Astrocyte (in vitro differentiated cells and primary cell): Measurements from ENCODE around the gene TDRD12. TPM values are rescaled to one million over a fixed set of nuclear protein-coding genes. Genes with fewer than 3 reads are reported as not detected.

ENCODE experiments used
- DNase-seq: peaks from one replicate; pipeline ENCODE4 v3.0.0-alpha.2; 2010; ENCODE audit warnings: low read depth
- FAIRE-seq: peaks from 2 replicates; lab custom pipeline; 2011; peaks lifted over from hg19 to GRCh38; lab: Jason Lieb, UNC
- H2AFZ ChIP-seq: 2 replicates; pipeline ENCODE4 v1.6.0; 2012; ENCODE audit warnings: low read depth, low read length, inconsistent platforms
- H3K27ac ChIP-seq: 2 replicates; pipeline ENCODE4 v1.5.1; 2011; ENCODE audit warnings: low read depth, low read length, inconsistent platforms
- H3K27me3 ChIP-seq: 2 replicates; pipeline ENCODE4 v1.6.0; 2011; ENCODE audit warnings: low read length, inconsistent platforms; ENCODE audit not compliant: insufficient read depth
- H3K36me3 ChIP-seq: 2 replicates; pipeline ENCODE4 v1.5.1; 2011; ENCODE audit warnings: low read length, inconsistent platforms; ENCODE audit not compliant: insufficient read depth
- H3K4me1 ChIP-seq: 2 replicates; pipeline ENCODE4 v1.5.1; 2011; ENCODE audit warnings: low read length, inconsistent platforms; ENCODE audit not compliant: insufficient read depth
- H3K4me2 ChIP-seq: 2 replicates; pipeline ENCODE4 v1.6.0; 2012; ENCODE audit warnings: low read length, inconsistent platforms
- H3K4me3 ChIP-seq: 2 replicates; pipeline ENCODE4 v1.5.1; 2011; ENCODE audit warnings: low read depth, mild to moderate bottlenecking, low read length, inconsistent platforms; ENCODE audit not compliant: insufficient read depth
- H3K79me2 ChIP-seq: 2 replicates; pipeline ENCODE4 v1.6.0; 2012; ENCODE audit warnings: mild to moderate bottlenecking, low read length, inconsistent platforms; ENCODE audit not compliant: insufficient read depth
- H3K9ac ChIP-seq: 2 replicates; pipeline ENCODE4 v1.6.0; 2012; ENCODE audit warnings: mild to moderate bottlenecking, low read length, inconsistent platforms
- H3K9me3 ChIP-seq: 2 replicates; pipeline ENCODE4 v1.5.1; 2012; ENCODE audit warnings: low read depth, mild to moderate bottlenecking, low read length, inconsistent platforms; ENCODE audit not compliant: insufficient read depth
- H4K20me1 ChIP-seq: 2 replicates; pipeline ENCODE4 v1.6.0; 2012; ENCODE audit warnings: low read length, inconsistent platforms; ENCODE audit not compliant: insufficient read depth
- H3K27ac Mint-ChIP-seq: one replicate; pipeline ENCODE4 v1.8.0; 2021; ENCODE audit warnings: mild to moderate bottlenecking, mixed read lengths; ENCODE audit not compliant: unreplicated experiment
- H3K27me3 Mint-ChIP-seq: one replicate; pipeline ENCODE4 v1.8.0; 2021; ENCODE audit warnings: low read depth, mixed read lengths; ENCODE audit not compliant: unreplicated experiment
- H3K36me3 Mint-ChIP-seq: one replicate; pipeline ENCODE4 v1.8.0; 2021; ENCODE audit warnings: low read depth, mixed read lengths; ENCODE audit not compliant: unreplicated experiment
- H3K4me1 Mint-ChIP-seq: one replicate; pipeline ENCODE4 v1.8.0; 2021; ENCODE audit warnings: low read depth, mixed read lengths; ENCODE audit not compliant: unreplicated experiment
- H3K4me3 Mint-ChIP-seq: one replicate; pipeline ENCODE4 v1.8.0; 2021; ENCODE audit warnings: mild to moderate bottlenecking, moderate library complexity, mixed read lengths; ENCODE audit not compliant: unreplicated experiment
- H3K9me3 Mint-ChIP-seq: one replicate; pipeline ENCODE4 v1.8.0; 2021; ENCODE audit warnings: mild to moderate bottlenecking, mixed read lengths; ENCODE audit not compliant: unreplicated experiment
- EZH2 ChIP-seq: IDR thresholded peaks from 2 replicates; pipeline ENCODE4 v1.6.1; 2012; ENCODE audit warnings: mild to moderate bottlenecking, low read length, inconsistent platforms; ENCODE audit not compliant: insufficient read depth
- total RNA-seq: library from RNA; stranded (reverse); gene quantifications from 2 replicates; pipeline ENCODE4 v1.2.1, GENCODE V29; 2021
- TF ChIP-seq, protein P1 (sequence below): IDR thresholded peaks from 2 replicates; pipeline ENCODE4 v1.5.1; 2011; ENCODE audit warnings: low read depth, mild to moderate bottlenecking, inconsistent platforms, low read length, moderate library complexity; ENCODE audit not compliant: insufficient read depth

Gene TDRD12
- total RNA-seq, 1 donor from 2014 or later: not detected

DNA sequence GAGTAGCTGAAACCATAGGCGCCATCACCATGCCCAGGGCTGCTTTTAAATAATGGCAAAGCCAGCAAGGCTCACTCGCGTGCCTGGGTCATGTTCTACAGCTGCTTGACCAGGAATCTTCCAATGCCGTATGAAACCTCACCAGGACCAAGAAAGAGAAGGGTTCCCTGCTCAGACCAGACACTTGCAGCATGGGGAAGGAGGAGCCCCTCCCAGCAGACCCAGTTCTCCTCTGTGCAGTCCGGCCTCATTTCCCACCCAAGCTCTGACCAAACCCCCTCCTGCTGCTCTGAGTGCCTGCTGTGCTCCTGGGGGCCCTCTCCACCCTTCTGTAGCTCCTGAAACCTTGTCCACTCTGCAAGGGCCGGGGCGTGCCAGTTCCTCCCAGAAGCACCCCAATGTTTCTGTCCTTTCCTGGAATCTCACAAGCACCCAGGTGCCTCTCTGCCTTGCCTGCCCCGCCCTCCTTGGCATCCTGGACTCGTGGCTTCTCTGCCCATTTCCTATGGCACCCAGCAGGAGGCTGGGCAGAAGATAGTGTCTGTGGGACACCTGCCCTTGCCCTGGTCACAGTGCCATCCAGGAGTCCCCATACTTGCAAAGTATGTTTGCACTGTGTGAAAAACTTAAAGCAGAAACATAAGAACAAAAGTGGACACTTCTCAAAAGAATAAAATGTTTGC, 156.8 kb downstream of the TDRD12 start:
- Histone ChIP-seq H3K9ac (no peak overlapping the region), H3K9me3 (no peaks in the 10 kb centered on the region), H2AFZ (no peak overlapping the region), H3K4me3 (no peak overlapping the region), H3K36me3 (no peaks in the 10 kb centered on the region), H4K20me1 (no peaks in the 10 kb centered on the region), H3K4me2 (no peak overlapping the region), H3K4me1 (peaks cover 9% of the 10 kb centered on the region), H3K27me3 (no peaks in the 10 kb centered on the region), H3K79me2 (no peaks in the 10 kb centered on the region), H3K27ac (no peak overlapping the region)
- Mint-ChIP-seq H3K9me3 (no peaks in the 10 kb centered on the region), H3K36me3 (peaks cover 10% of the 10 kb centered on the region), H3K4me1 (no peaks in the 10 kb centered on the region), H3K27me3 (no peaks in the 10 kb centered on the region), H3K4me3 (no peak overlapping the region), H3K27ac (no peak overlapping the region)
- TF ChIP-seq, protein P1, sequence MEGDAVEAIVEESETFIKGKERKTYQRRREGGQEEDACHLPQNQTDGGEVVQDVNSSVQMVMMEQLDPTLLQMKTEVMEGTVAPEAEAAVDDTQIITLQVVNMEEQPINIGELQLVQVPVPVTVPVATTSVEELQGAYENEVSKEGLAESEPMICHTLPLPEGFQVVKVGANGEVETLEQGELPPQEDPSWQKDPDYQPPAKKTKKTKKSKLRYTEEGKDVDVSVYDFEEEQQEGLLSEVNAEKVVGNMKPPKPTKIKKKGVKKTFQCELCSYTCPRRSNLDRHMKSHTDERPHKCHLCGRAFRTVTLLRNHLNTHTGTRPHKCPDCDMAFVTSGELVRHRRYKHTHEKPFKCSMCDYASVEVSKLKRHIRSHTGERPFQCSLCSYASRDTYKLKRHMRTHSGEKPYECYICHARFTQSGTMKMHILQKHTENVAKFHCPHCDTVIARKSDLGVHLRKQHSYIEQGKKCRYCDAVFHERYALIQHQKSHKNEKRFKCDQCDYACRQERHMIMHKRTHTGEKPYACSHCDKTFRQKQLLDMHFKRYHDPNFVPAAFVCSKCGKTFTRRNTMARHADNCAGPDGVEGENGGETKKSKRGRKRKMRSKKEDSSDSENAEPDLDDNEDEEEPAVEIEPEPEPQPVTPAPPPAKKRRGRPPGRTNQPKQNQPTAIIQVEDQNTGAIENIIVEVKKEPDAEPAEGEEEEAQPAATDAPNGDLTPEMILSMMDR: no peak
- DNase-seq (no peak), FAIRE-seq (no peak)

DNA sequence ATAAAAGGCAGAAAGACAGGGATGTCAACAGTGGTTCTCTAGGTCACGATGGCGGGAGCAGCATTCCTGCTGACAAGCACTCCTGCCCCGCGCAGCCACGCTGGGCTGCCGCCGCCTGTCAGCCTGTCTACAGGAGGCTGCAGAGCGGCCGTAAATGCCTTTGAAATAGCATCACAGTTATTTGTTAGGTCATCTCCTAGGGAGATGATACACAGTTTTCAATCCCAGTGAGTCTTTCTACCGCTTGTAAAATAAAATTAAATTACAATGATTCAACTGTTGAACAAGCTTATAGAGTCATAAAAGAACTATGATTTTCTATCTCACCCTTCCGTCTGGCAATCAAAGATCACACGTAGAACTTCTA, 157.3 kb downstream of the TDRD12 start:
- peak overlapping the region; percentile 61 for H3K9ac ChIP-seq
- DNase-seq (peak; percentile 50), FAIRE-seq (no peak)
- Mint-ChIP-seq H3K36me3 (peaks cover 11% of the 10 kb centered on the region), H3K4me1 (no peaks in the 10 kb centered on the region), H3K27ac (no peak overlapping the region), H3K27me3 (no peaks in the 10 kb centered on the region), H3K9me3 (no peaks in the 10 kb centered on the region), H3K4me3 (no peak overlapping the region)
- no peaks in the 10 kb centered on the region for H3K79me2 ChIP-seq
- peak overlapping the region; percentile 69 for H3K27ac ChIP-seq
- no peaks in the 10 kb centered on the region for H3K36me3 ChIP-seq
- no peak overlapping the region for H2AFZ ChIP-seq
- no peak overlapping the region for H3K4me3 ChIP-seq
- peak overlapping the region; percentile 44 for H3K4me2 ChIP-seq
- TF ChIP-seq EZH2: no peak
- TF ChIP-seq, protein P1: no peak
- H3K9me3 ChIP-seq: no peaks in the 10 kb centered on the region
- peaks cover 9% of the 10 kb centered on the region for H3K4me1 ChIP-seq
- H4K20me1 ChIP-seq: no peaks in the 10 kb centered on the region
- H3K27me3 ChIP-seq: no peaks in the 10 kb centered on the region

Other genes starting within 250 kb of the TDRD12 start
- gene PDCD5, start 138.6 kb upstream of the TDRD12 start, total RNA-seq: 120 and 127 TPM in 2 replicates
- 19.7 and 20.8 TPM in 2 replicates for gene ANKRD27, start 44.6 kb upstream of the TDRD12 start, total RNA-seq
- gene RGS9BP, start 43.9 kb upstream of the TDRD12 start, total RNA-seq: 0.18 and 0.19 TPM in 2 replicates
- 3.3 and 4.0 TPM in 2 replicates for gene NUDT19, start 27.9 kb upstream of the TDRD12 start, total RNA-seq
- 0.17 and 0.45 TPM in 2 replicates for gene SLC7A9, start 150.0 kb downstream of the TDRD12 start, total RNA-seq